Astrocyte (in vitro differentiated cells and primary cell): ENCODE data around the gene ZMYND8. TPM values are rescaled to one million over a fixed set of nuclear protein-coding genes. Genes with fewer than 3 reads are reported as not detected.

ENCODE experiments used
- DNase-seq: peaks from one replicate; pipeline ENCODE4 v3.0.0-alpha.2; 2010; ENCODE audit warnings: low read depth
- FAIRE-seq: peaks from 2 replicates; lab custom pipeline; 2011; peaks lifted over from hg19 to GRCh38; lab: Jason Lieb, UNC
- H2AFZ ChIP-seq: 2 replicates; pipeline ENCODE4 v1.6.0; 2012; ENCODE audit warnings: low read depth, low read length, inconsistent platforms
- H3K27ac ChIP-seq: 2 replicates; pipeline ENCODE4 v1.5.1; 2011; ENCODE audit warnings: low read depth, low read length, inconsistent platforms
- H3K27me3 ChIP-seq: 2 replicates; pipeline ENCODE4 v1.6.0; 2011; ENCODE audit warnings: low read length, inconsistent platforms; ENCODE audit not compliant: insufficient read depth
- H3K36me3 ChIP-seq: 2 replicates; pipeline ENCODE4 v1.5.1; 2011; ENCODE audit warnings: low read length, inconsistent platforms; ENCODE audit not compliant: insufficient read depth
- H3K4me1 ChIP-seq: 2 replicates; pipeline ENCODE4 v1.5.1; 2011; ENCODE audit warnings: low read length, inconsistent platforms; ENCODE audit not compliant: insufficient read depth
- H3K4me2 ChIP-seq: 2 replicates; pipeline ENCODE4 v1.6.0; 2012; ENCODE audit warnings: low read length, inconsistent platforms
- H3K4me3 ChIP-seq: 2 replicates; pipeline ENCODE4 v1.5.1; 2011; ENCODE audit warnings: low read depth, mild to moderate bottlenecking, low read length, inconsistent platforms; ENCODE audit not compliant: insufficient read depth
- H3K79me2 ChIP-seq: 2 replicates; pipeline ENCODE4 v1.6.0; 2012; ENCODE audit warnings: mild to moderate bottlenecking, low read length, inconsistent platforms; ENCODE audit not compliant: insufficient read depth
- H3K9ac ChIP-seq: 2 replicates; pipeline ENCODE4 v1.6.0; 2012; ENCODE audit warnings: mild to moderate bottlenecking, low read length, inconsistent platforms
- H3K9me3 ChIP-seq: 2 replicates; pipeline ENCODE4 v1.5.1; 2012; ENCODE audit warnings: low read depth, mild to moderate bottlenecking, low read length, inconsistent platforms; ENCODE audit not compliant: insufficient read depth
- H4K20me1 ChIP-seq: 2 replicates; pipeline ENCODE4 v1.6.0; 2012; ENCODE audit warnings: low read length, inconsistent platforms; ENCODE audit not compliant: insufficient read depth
- H3K27ac Mint-ChIP-seq: one replicate; pipeline ENCODE4 v1.8.0; 2021; ENCODE audit warnings: mild to moderate bottlenecking, mixed read lengths; ENCODE audit not compliant: unreplicated experiment
- H3K27me3 Mint-ChIP-seq: one replicate; pipeline ENCODE4 v1.8.0; 2021; ENCODE audit warnings: low read depth, mixed read lengths; ENCODE audit not compliant: unreplicated experiment
- H3K36me3 Mint-ChIP-seq: one replicate; pipeline ENCODE4 v1.8.0; 2021; ENCODE audit warnings: low read depth, mixed read lengths; ENCODE audit not compliant: unreplicated experiment
- H3K4me1 Mint-ChIP-seq: one replicate; pipeline ENCODE4 v1.8.0; 2021; ENCODE audit warnings: low read depth, mixed read lengths; ENCODE audit not compliant: unreplicated experiment
- H3K4me3 Mint-ChIP-seq: one replicate; pipeline ENCODE4 v1.8.0; 2021; ENCODE audit warnings: mild to moderate bottlenecking, moderate library complexity, mixed read lengths; ENCODE audit not compliant: unreplicated experiment
- H3K9me3 Mint-ChIP-seq: one replicate; pipeline ENCODE4 v1.8.0; 2021; ENCODE audit warnings: mild to moderate bottlenecking, mixed read lengths; ENCODE audit not compliant: unreplicated experiment
- EZH2 ChIP-seq: IDR thresholded peaks from 2 replicates; pipeline ENCODE4 v1.6.1; 2012; ENCODE audit warnings: mild to moderate bottlenecking, low read length, inconsistent platforms; ENCODE audit not compliant: insufficient read depth
- total RNA-seq: library from RNA; stranded (reverse); gene quantifications from 2 replicates; pipeline ENCODE4 v1.2.1, GENCODE V29; 2021
- TF ChIP-seq, protein P1 (sequence below): IDR thresholded peaks from 2 replicates; pipeline ENCODE4 v1.5.1; 2011; ENCODE audit warnings: low read depth, mild to moderate bottlenecking, inconsistent platforms, low read length, moderate library complexity; ENCODE audit not compliant: insufficient read depth

Gene ZMYND8
- total RNA-seq, 1 donor from 2014 or later = 45.8 TPM

DNA sequence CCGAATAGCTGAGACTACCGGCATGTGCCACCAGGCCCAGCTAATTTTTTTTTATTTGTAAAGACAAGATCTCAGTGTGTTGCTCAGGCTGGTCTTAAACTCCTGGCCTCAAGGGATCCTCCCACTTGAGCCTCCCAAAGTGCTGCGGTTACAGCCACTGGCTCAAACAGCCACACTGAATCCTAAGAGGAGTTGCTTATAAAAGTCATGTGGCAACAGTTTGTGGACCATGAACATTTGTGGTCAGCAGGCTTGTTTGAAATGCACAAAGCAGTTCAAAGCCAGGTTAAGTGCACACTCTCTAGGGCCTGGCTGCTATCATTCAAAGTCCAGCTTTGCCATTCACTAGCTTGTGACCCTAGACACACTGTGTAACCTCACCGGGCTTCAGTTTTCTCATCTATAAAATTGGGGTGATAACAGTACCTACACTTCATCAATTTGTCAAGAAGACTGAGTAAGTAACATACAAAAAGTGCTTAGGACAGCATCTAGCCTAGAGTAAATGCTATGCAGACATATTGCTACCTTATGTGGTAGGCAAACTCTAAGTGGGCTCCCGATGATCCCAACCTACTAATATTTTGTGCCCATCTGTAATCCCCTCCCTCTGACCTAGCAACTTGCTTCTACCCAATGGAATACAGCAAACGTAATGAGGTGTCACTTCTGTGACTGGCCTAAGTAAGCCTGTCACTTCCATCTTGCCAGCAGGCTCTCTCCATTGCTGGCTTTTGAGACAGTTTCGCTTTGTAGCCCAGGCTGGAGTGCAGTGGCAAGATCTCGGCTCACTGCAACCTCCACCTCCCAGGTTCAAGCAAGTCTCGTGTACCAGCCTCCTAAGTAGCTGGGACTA is 122.9 kb downstream of the ZMYND8 start:
- Histone ChIP-seq H4K20me1 (no peaks in the 10 kb centered on the region), H2AFZ (no peak overlapping the region), H3K9ac (no peak overlapping the region), H3K27me3 (no peaks in the 10 kb centered on the region), H3K9me3 (no peaks in the 10 kb centered on the region), H3K4me1 (peaks cover 17% of the 10 kb centered on the region), H3K4me3 (no peak overlapping the region), H3K4me2 (no peak overlapping the region), H3K79me2 (no peaks in the 10 kb centered on the region), H3K36me3 (peaks cover 19% of the 10 kb centered on the region), H3K27ac (no peak overlapping the region)
- Mint-ChIP-seq H3K36me3 (peaks cover 21% of the 10 kb centered on the region), H3K4me1 (peaks cover 17% of the 10 kb centered on the region), H3K27me3 (no peaks in the 10 kb centered on the region), H3K27ac (peak overlapping the region; percentile 47), H3K9me3 (no peaks in the 10 kb centered on the region), H3K4me3 (no peak overlapping the region)
- peak; percentile 74 for DNase-seq
- FAIRE-seq = no peak
- TF ChIP-seq, protein P1, sequence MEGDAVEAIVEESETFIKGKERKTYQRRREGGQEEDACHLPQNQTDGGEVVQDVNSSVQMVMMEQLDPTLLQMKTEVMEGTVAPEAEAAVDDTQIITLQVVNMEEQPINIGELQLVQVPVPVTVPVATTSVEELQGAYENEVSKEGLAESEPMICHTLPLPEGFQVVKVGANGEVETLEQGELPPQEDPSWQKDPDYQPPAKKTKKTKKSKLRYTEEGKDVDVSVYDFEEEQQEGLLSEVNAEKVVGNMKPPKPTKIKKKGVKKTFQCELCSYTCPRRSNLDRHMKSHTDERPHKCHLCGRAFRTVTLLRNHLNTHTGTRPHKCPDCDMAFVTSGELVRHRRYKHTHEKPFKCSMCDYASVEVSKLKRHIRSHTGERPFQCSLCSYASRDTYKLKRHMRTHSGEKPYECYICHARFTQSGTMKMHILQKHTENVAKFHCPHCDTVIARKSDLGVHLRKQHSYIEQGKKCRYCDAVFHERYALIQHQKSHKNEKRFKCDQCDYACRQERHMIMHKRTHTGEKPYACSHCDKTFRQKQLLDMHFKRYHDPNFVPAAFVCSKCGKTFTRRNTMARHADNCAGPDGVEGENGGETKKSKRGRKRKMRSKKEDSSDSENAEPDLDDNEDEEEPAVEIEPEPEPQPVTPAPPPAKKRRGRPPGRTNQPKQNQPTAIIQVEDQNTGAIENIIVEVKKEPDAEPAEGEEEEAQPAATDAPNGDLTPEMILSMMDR = no peak
- TF ChIP-seq EZH2 = no peak

- peaks cover 17% of the 10 kb centered on the region for H3K36me3 Mint-ChIP-seq
- peaks cover 17% of the 10 kb centered on the region for H3K4me1 Mint-ChIP-seq
- no peaks in the 10 kb centered on the region for H3K9me3 Mint-ChIP-seq
- H3K9me3 ChIP-seq = no peaks in the 10 kb centered on the region
- FAIRE-seq (no peak), DNase-seq (no peak)
- no peak overlapping the region for H3K9ac ChIP-seq
- peaks cover 26% of the 10 kb centered on the region for H3K36me3 ChIP-seq
- no peaks in the 10 kb centered on the region for H3K79me2 ChIP-seq
- no peaks in the 10 kb centered on the region for H3K27me3 ChIP-seq
- no peak overlapping the region for H2AFZ ChIP-seq
- no peak overlapping the region for H3K4me2 ChIP-seq
- H4K20me1 ChIP-seq = no peaks in the 10 kb centered on the region
- no peak overlapping the region for H3K27ac ChIP-seq
- H3K27ac Mint-ChIP-seq = no peak overlapping the region
- H3K4me3 ChIP-seq = no peak overlapping the region
- no peaks in the 10 kb centered on the region for H3K27me3 Mint-ChIP-seq
- peaks cover 17% of the 10 kb centered on the region for H3K4me1 ChIP-seq
- no peak overlapping the region for H3K4me3 Mint-ChIP-seq
- TF ChIP-seq, protein P1 = no peak
- no peak for TF ChIP-seq EZH2
These were observed 124.0 kb downstream of the ZMYND8 start for GRCh38 chr20:47232518-47232917.
